Measurements from ENCODE around the gene HSD17B4. TPM values are rescaled to one million over a fixed set of nuclear protein-coding genes. Genes with fewer than 3 reads are reported as not detected.

The HSD17B4 gene
- total RNA-seq, 1 experiment from 2014 or later: 142 TPM

DNA sequence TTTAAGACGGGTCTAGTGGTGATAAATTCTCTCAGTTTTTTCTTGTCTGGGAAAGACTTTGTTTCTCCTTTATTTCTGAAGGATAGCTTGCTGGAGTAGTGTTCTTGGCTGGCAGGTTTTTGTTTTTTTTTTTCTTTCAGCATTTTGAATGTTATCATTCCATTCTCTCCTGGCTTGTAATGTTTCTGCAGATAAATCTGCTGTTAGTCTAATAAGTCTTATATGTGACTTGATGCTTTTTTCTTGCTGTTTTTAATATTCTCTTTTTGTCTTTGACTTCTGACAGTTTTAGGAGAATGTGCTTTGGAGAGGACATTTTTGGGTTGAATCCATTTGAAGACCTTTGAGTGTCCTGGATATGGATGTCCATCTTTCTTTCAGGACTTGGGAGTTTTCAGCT is 16.0 kb downstream of the HSD17B4 start:
- intact Hi-C loops (cut with micrococcal nuclease): no loop called here
- TF ChIP-seq RAD21 (IDR thresholded peaks at IDR 0.05; ENCODE audit: low read depth) (no peak), CBX3 (IDR thresholded peaks at IDR 0.05; ENCODE audit: low read depth) (peak; percentile 33; the same call in 1 of the 2 replicates), SRF (IDR thresholded peaks at IDR 0.05; ENCODE audit: low read depth) (no peak), ZNF274 (IDR thresholded peaks at IDR 0.05; ENCODE audit: low read depth, low read length) (no peak), EZH2 (IDR thresholded peaks at IDR 0.05) (no peak), EZH2phosphoT487 (IDR thresholded peaks at IDR 0.05; ENCODE audit: borderline replicate concordance) (no peak), SP1 (IDR thresholded peaks at IDR 0.05; ENCODE audit: low read depth) (no peak)
- TF ChIP-seq, protein P1, sequence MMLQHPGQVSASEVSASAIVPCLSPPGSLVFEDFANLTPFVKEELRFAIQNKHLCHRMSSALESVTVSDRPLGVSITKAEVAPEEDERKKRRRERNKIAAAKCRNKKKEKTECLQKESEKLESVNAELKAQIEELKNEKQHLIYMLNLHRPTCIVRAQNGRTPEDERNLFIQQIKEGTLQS (IDR thresholded peaks at IDR 0.05): no peak
- TF ChIP-seq, protein P2, sequence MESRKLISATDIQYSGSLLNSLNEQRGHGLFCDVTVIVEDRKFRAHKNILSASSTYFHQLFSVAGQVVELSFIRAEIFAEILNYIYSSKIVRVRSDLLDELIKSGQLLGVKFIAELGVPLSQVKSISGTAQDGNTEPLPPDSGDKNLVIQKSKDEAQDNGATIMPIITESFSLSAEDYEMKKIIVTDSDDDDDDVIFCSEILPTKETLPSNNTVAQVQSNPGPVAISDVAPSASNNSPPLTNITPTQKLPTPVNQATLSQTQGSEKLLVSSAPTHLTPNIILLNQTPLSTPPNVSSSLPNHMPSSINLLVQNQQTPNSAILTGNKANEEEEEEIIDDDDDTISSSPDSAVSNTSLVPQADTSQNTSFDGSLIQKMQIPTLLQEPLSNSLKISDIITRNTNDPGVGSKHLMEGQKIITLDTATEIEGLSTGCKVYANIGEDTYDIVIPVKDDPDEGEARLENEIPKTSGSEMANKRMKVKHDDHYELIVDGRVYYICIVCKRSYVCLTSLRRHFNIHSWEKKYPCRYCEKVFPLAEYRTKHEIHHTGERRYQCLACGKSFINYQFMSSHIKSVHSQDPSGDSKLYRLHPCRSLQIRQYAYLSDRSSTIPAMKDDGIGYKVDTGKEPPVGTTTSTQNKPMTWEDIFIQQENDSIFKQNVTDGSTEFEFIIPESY (IDR thresholded peaks at IDR 0.05; ENCODE audit: extremely low read depth, insufficient replicate concordance, low read length): no peak
- Histone ChIP-seq H2AFZ (ENCODE audit: low read depth, low read length, poor library complexity, severe bottlenecking) (no peak overlapping the region), H3K27me3 (ENCODE audit: insufficient read depth, low read length) (no peaks in the 10 kb centered on the region), H3K79me2 (ENCODE audit: insufficient read depth, low read length) (peaks cover 35% of the 10 kb centered on the region), H3K9me2 (ENCODE audit: insufficient read depth) (no peaks in the 10 kb centered on the region), H3K36me3 (ENCODE audit: control insufficient read depth in 1 of 2, insufficient read depth in 2 of 2, low read length in 2 of 2) (no peaks in the 10 kb centered on the region), H4K20me1 (ENCODE audit: insufficient read depth) (no peaks in the 10 kb centered on the region), H3K4me2 (ENCODE audit: low read length) (no peak overlapping the region), H3K9me3 (ENCODE audit: control insufficient read depth in 1 of 2, insufficient read depth in 1 of 2, low read depth in 1 of 2, low read length in 2 of 2) (0 out of 4 replicates have a peak, but pooled peaks cover 4 to 6% of the 10 kb centered on the region in 2 experiments), H3K4me1 (ENCODE audit: control insufficient read depth in 1 of 2, insufficient read depth in 2 of 2, low read length in 2 of 2) (no peaks in the 10 kb centered on the region), H3K27ac (ENCODE audit: low read depth, low read length) (no peak overlapping the region), H3K9ac (ENCODE audit: low read length) (no peak overlapping the region), H3K4me3 (replicated peaks in 1 of 2; ENCODE audit: low read depth in 1 of 2, low read length in 2 of 2) (no peak overlapping the region)
- no TSS peak for BruUV-seq (replicated peaks)
- DNase-seq (ENCODE audit: low read depth, low spot score): no peak
- ChIA-PET RAD21 (ENCODE audit: low non-redundant PET in 1 of 2, low total read pairs in 2 of 2, uncharacterized antibody in 2 of 2, unreplicated experiment in 2 of 2) (interaction anchor here in 1 of 2 experiments (0.6 kb wide), 1 partner anchor 1005 kb away, joined by 3 read pairs; no protein-coding TSS in a partner anchor), CTCF (no interaction called here), POLR2A (interaction anchor here (0.6 kb wide), 1 partner anchor 34 kb away, joined by 5 read pairs; no protein-coding TSS in a partner anchor)
- ATAC-seq: no peak

All from HCT116 (cell line).